Gastrocnemius medialis (tissue), 4 donors: Measurements from ENCODE around the gene CIB2. TPM values are rescaled to one million over a fixed set of nuclear protein-coding genes. Genes with fewer than 3 reads are reported as not detected.

Source experiments
- ATAC-seq, 2 donors: fragments of 150-250 bp; one replicate each; pipeline ENCODE4 v1.9.1; 2016
- DNase-seq, 2 donors: peaks; one replicate each; pipeline ENCODE4 v3.0.0-alpha.2; 2019
- H3K27ac ChIP-seq, 4 donors: fragments of 200-600 bp; sonication (generic); 1 replicate in 1 of 4; 2 replicates in 3 of 4; pipeline ENCODE4 v1.5.1; 2016 to 2018; ENCODE audit warnings: mild to moderate bottlenecking in 2 of 4, moderate library complexity in 1 of 4
- H3K27me3 ChIP-seq, 3 donors: fragments of 200-600 bp; sonication (generic) in 2 of 3; 1 replicate in 1 of 3; 2 replicates in 2 of 3; pipeline versions ENCODE4 v1.5.1 to v1.6.0; 2016 to 2019; ENCODE audit warnings: mild to moderate bottlenecking in 1 of 3, moderate library complexity in 1 of 3
- H3K36me3 ChIP-seq, 2 donors: fragments of 200-600 bp; sonication (generic) in 1 of 2; one replicate each; pipeline ENCODE4 v1.5.1; 2017 to 2018
- H3K4me1 ChIP-seq, 2 donors: fragments of 200-600 bp; sonication (generic) in 1 of 2; one replicate each; pipeline ENCODE4 v1.5.1; 2016 to 2017; ENCODE audit warnings: mild to moderate bottlenecking in 2 of 2
- H3K4me3 ChIP-seq, 4 donors: fragments of 200-600 bp; sonication (generic) in 3 of 4; 1 replicate in 1 of 4; 2 replicates in 3 of 4; pipeline ENCODE4 v1.5.1; 2016 to 2019; ENCODE audit warnings: mild to moderate bottlenecking in 2 of 4
- H3K9me3 ChIP-seq, 3 donors: fragments of 200-600 bp; sonication (generic) in 2 of 3; 1 replicate in 1 of 3; 2 replicates in 2 of 3; pipeline ENCODE4 v1.5.1; 2016 to 2019
- POLR2A ChIP-seq, 2 donors: fragments of 450-650 bp; IDR thresholded peaks; one replicate each; pipeline ENCODE4 v1.6.1; 2017; ENCODE audit warnings: antibody characterized with exemption in 2 of 2, mild to moderate bottlenecking in 2 of 2, moderate library complexity in 2 of 2
- in situ Hi-C, 4 donors: fragments of 200-750 bp; cut with MboI; loops; one replicate each; pipeline versions ENCODE4 v1.15.0 to v1.8.0; 2017; ENCODE audit warnings: low sequenced_read_pairs in 4 of 4
- intact Hi-C: fragments of 100-400 bp; cut with DNase I; formaldehyde crosslinking; loops from one replicate; pipeline ENCODE4 v1.15.1; 2023; ENCODE audit warnings: low total_unique reads
- total RNA-seq, 4 donors: library from RNA; depleted of rRNA; stranded (reverse); fragments of >200 nt; gene quantifications; one replicate each; pipeline versions ENCODE4 v1.1.0 to v1.2.3, GENCODE V29; 2016
- TF ChIP-seq, protein P1 (sequence below), 5 experiments: fragments of 450-650 bp in 3 of 5; fragments of 200-600 bp in 2 of 5; sonication (generic) in 2 of 5; IDR thresholded peaks in 4 of 5; conservative IDR thresholded peaks in 1 of 5; 1 replicate in 4 of 5; 2 replicates in 1 of 5; pipeline ENCODE4 v1.5.1; 2016 to 2019; ENCODE audit warnings: antibody characterized with exemption in 5 of 5, mild to moderate bottlenecking in 3 of 5, moderate library complexity in 3 of 5

Gene CIB2
- total RNA-seq, 4 donors from 2014 or later, result 5.6 to 14.4 (median 6.7) TPM

DNA sequence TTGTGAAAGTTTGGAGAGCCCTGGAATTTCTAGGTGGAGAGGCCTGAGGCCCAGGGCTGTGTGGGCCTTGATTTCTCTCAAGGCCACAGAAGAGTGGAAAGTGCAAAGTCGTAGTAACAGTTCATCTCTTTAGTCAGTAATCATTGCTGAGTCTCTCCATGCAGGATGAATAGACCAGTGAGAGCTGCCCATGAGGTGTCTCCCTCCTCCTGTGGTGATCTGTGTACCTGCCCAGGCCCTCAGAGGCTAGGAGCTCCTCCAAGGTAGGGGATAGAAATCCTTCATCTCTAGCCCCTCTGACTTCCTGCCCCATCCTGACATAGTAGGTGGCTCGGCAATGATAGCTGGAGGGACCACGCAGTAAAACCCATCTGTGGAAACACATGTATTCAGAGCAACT is 11.1 kb upstream of the CIB2 start:
- Histone ChIP-seq H3K4me1 (peaks cover 7 to 13% of the 10 kb centered on the region in 2 donors), H3K4me3 (no peak overlapping the region), H3K36me3 (no peaks in the 10 kb centered on the region), H3K27me3 (no peaks in the 10 kb centered on the region), H3K27ac (no peak overlapping the region), H3K9me3 (no peaks in the 10 kb centered on the region)
- no peak for DNase-seq
- TF ChIP-seq, protein P1, sequence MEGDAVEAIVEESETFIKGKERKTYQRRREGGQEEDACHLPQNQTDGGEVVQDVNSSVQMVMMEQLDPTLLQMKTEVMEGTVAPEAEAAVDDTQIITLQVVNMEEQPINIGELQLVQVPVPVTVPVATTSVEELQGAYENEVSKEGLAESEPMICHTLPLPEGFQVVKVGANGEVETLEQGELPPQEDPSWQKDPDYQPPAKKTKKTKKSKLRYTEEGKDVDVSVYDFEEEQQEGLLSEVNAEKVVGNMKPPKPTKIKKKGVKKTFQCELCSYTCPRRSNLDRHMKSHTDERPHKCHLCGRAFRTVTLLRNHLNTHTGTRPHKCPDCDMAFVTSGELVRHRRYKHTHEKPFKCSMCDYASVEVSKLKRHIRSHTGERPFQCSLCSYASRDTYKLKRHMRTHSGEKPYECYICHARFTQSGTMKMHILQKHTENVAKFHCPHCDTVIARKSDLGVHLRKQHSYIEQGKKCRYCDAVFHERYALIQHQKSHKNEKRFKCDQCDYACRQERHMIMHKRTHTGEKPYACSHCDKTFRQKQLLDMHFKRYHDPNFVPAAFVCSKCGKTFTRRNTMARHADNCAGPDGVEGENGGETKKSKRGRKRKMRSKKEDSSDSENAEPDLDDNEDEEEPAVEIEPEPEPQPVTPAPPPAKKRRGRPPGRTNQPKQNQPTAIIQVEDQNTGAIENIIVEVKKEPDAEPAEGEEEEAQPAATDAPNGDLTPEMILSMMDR (IDR thresholded peaks at IDR 0.05 in 4 of 5, conservative IDR thresholded peaks at IDR 0.05 in 1 of 5), result no peak
- intact Hi-C loops (loop anchor here (10.0 kb wide), 1 partner anchor 292 kb away; the partner anchor contains the start of gene IREB2), in situ Hi-C loops (loop anchor here in 2 of 4 donors (25.0 kb wide), 1 partner anchor 295 kb away; the partner anchor contains the start of gene IREB2 (in 2 of the 2))
- ATAC-seq, result no peak

DNA sequence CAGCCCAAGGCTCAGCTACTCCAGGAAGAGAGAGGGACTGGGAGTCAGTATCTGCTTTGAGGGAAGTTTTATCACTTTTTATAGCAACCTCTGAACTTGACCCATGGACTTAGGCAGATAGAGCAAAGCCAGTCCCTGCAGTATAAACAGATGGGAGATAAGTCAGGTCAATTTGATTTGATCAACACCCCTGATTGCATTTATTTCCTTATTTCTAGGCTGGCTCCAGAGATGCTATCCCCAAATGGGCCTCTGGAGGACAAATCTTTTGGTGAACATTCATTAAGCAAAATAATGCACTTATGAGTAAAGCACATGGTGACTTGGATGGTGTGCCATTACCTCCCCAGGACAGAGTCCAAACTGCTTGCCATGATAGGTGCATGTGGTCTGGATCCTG is 9.0 kb upstream of the CIB2 start:
- intact Hi-C loops, result loop anchor here (10.0 kb wide), 1 partner anchor 295 kb away; the partner anchor contains the start of gene IREB2
- Histone ChIP-seq H3K4me3 (no peak overlapping the region), H3K9me3 (no peaks in the 10 kb centered on the region), H3K27me3 (no peaks in the 10 kb centered on the region), H3K4me1 (no peaks in the 10 kb centered on the region), H3K36me3 (no peaks in the 10 kb centered on the region), H3K27ac (no peak overlapping the region)
- in situ Hi-C loops, result loop anchor here in 2 of 4 donors (25.0 kb wide), 1 partner anchor 297 kb away; the partner anchor contains the start of gene IREB2 (in 2 of the 2)
- TF ChIP-seq, protein P1 (IDR thresholded peaks at IDR 0.05 in 4 of 5, conservative IDR thresholded peaks at IDR 0.05 in 1 of 5), result no peak
- no peak for TF ChIP-seq POLR2A (IDR thresholded peaks at IDR 0.05)
- ATAC-seq (no peak), DNase-seq (no peak)

DNA sequence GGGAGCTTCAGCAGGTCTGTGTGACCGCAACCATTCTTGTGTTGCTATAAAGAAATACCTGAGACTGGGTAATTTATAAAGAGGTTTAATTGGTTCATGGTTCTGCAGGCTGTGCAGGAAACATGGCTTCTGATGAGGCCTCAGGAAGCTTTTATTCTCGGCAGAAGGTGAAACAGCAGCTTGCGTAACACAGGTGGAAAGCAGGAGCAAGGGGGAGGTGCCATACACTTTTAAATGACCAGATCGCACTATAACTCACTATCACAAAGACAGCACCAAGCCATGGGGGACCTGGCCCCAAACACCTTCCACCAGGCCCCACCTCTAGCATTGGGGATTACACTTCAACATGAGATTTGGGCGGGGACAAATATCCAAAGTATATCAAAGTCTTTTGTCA is 8.3 kb upstream of the CIB2 start:
- Histone ChIP-seq H3K4me3 (no peak overlapping the region), H3K27me3 (no peaks in the 10 kb centered on the region), H3K9me3 (no peaks in the 10 kb centered on the region), H3K27ac (no peak overlapping the region), H3K36me3 (no peaks in the 10 kb centered on the region), H3K4me1 (no peaks in the 10 kb centered on the region)
- ATAC-seq (no peak), DNase-seq (no peak)
- in situ Hi-C loops (loop anchor here in 2 of 4 donors (25.0 kb wide), 1 partner anchor 298 kb away; the partner anchor contains the start of gene IREB2 (in 2 of the 2)), intact Hi-C loops (no loop called here)
- no peak for TF ChIP-seq POLR2A (IDR thresholded peaks at IDR 0.05)
- TF ChIP-seq, protein P1 (IDR thresholded peaks at IDR 0.05 in 4 of 5, conservative IDR thresholded peaks at IDR 0.05 in 1 of 5), result no peak

DNA sequence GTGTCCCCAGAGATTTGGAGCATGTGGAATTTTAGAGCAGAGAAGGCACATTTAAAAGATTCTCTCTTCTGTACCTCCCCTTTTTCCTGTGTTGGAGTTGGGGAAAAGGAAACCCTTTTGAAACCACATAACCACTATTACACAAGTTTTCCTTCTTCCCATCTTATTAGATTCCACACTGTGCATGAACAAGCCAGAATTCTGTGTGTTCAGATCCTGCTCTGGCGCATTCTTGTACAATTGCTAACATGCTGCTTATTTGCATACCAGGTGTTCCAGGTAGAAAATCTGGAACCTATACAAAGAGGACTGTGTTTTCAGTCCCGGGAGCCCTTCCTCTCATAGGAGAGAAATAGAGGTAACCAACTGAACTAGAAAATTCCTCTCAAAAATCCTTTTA is 2.6 kb upstream of the CIB2 start:
- H3K27ac ChIP-seq, result no peak overlapping the region
- H3K4me1 ChIP-seq, result peaks cover 19% of the 10 kb centered on the region in 2 donors
- intact Hi-C loops, result loop anchor here (5.0 kb wide), 1 partner anchor 44 kb away; no protein-coding TSS in a partner anchor
- no peaks in the 10 kb centered on the region for H3K27me3 ChIP-seq
- TF ChIP-seq POLR2A (IDR thresholded peaks at IDR 0.05), result no peak
- TF ChIP-seq, protein P1 (IDR thresholded peaks at IDR 0.05 in 4 of 5, conservative IDR thresholded peaks at IDR 0.05 in 1 of 5), result no peak
- in situ Hi-C loops, result loop anchor here in 2 of 4 donors (25.0 kb wide), 1 partner anchor 304 kb away; the partner anchor contains the start of gene IREB2 (in 2 of the 2)
- H3K4me3 ChIP-seq, result no peak overlapping the region
- no peaks in the 10 kb centered on the region for H3K9me3 ChIP-seq
- H3K36me3 ChIP-seq, result no peaks in the 10 kb centered on the region
- DNase-seq (no peak), ATAC-seq (no peak)
